Tibial nerve (tissue), 4 donors: Measurements from ENCODE around the gene CDC14B. TPM values are rescaled to one million over a fixed set of nuclear protein-coding genes. Genes with fewer than 3 reads are reported as not detected.
A peak's percentile ranks its signal among the peaks of the same experiment; 100 is the strongest.

Experiments
- DNase-seq, 2 donors: peaks; one replicate each; pipeline ENCODE4 v3.0.0-alpha.2; 2019; ENCODE audit warnings: low spot score in 2 of 2
- H3K27ac ChIP-seq, 4 donors: fragments of 200-600 bp; sonication (generic) in 3 of 4; one replicate each; pipeline ENCODE4 v1.5.1; 2017 to 2019; ENCODE audit warnings: mild to moderate bottlenecking in 1 of 4
- H3K27me3 ChIP-seq, 2 donors: fragments of 200-600 bp; sonication (generic) in 1 of 2; one replicate each; pipeline versions ENCODE4 v1.5.1 to v1.6.0; 2017 to 2019
- H3K36me3 ChIP-seq, 3 donors: fragments of 200-600 bp; sonication (generic); one replicate each; pipeline ENCODE4 v1.5.1; 2018 to 2019
- H3K4me1 ChIP-seq, 4 donors: fragments of 200-600 bp; sonication (generic) in 3 of 4; one replicate each; pipeline ENCODE4 v1.5.1; 2017 to 2019
- H3K4me3 ChIP-seq, 4 donors: fragments of 200-600 bp; sonication (generic) in 3 of 4; one replicate each; pipeline ENCODE4 v1.5.1; 2017 to 2019; ENCODE audit warnings: mild to moderate bottlenecking in 1 of 4, moderate library complexity in 1 of 4
- H3K9me3 ChIP-seq, 4 donors: fragments of 200-600 bp; sonication (generic) in 3 of 4; one replicate each; pipeline ENCODE4 v1.5.1; 2017 to 2019
- EP300 ChIP-seq, 2 donors: sonication (generic); formaldehyde crosslinking; IDR thresholded peaks; one replicate each; pipeline ENCODE4 v1.6.1; 2017; ENCODE audit warnings: antibody characterized with exemption in 2 of 2, mild to moderate bottlenecking in 1 of 2
- POLR2A ChIP-seq, 2 donors: fragments of 450-650 bp; IDR thresholded peaks; one replicate each; pipeline ENCODE4 v1.6.1; 2017; ENCODE audit warnings: antibody characterized with exemption in 2 of 2, mild to moderate bottlenecking in 2 of 2, moderate library complexity in 2 of 2
- WGBS, 2 donors: methylation state at CpG; one replicate each; pipeline ENCODE4 v1.1.5; 2018; 5-methylcytosine and 5-hydroxymethylcytosine counted together
- total RNA-seq, 4 donors: library from RNA; depleted of rRNA; stranded (reverse); fragments of >200 nt; gene quantifications; one replicate each; pipeline ENCODE4 v1.1.0, GENCODE V29; 2016
- TF ChIP-seq, protein P1 (sequence below), 5 experiments: fragments of 200-600 bp in 3 of 5; fragments of 450-650 bp in 2 of 5; sonication (generic) in 3 of 5; IDR thresholded peaks; one replicate each; pipeline ENCODE4 v1.5.1; 2016 to 2019; ENCODE audit warnings: antibody characterized with exemption in 5 of 5, mild to moderate bottlenecking in 3 of 5, moderate library complexity in 2 of 5

CDC14B gene
- total RNA-seq, 4 donors from 2014 or later, result 25.9 to 34.1 (median 27.6) TPM

DNA sequence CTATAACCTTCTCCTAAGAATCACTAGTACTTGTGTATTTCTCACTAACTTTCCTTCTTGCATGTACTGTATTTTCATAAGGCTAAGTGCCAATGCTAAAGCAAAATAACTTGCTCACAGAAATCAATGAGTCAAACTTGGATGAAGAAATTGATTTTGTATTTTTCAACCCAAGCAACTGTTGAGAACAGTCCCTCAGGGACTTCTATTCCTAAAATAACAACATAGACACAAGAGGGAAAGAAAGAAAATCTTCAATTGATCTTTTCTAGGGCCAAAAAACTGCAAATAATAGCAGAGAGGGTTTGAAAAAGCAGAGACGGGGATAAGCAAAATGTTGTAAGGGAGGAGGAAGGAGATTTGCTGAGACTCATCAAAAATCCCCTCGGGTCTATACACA lies 99.9 kb downstream of the CDC14B start:
- peak overlapping the region; percentile 8 to 88 (median 50) for H3K27ac ChIP-seq
- H3K27me3 ChIP-seq, result no peaks in the 10 kb centered on the region
- DNase-seq, result no peak
- no peaks in the 10 kb centered on the region for H3K9me3 ChIP-seq
- peaks cover 0 to 50% (median 13%) of the 10 kb centered on the region in 4 donors for H3K4me1 ChIP-seq
- peak in 1 of 2 donors; percentile 45 for TF ChIP-seq EP300 (IDR thresholded peaks at IDR 0.05)
- TF ChIP-seq, protein P1, sequence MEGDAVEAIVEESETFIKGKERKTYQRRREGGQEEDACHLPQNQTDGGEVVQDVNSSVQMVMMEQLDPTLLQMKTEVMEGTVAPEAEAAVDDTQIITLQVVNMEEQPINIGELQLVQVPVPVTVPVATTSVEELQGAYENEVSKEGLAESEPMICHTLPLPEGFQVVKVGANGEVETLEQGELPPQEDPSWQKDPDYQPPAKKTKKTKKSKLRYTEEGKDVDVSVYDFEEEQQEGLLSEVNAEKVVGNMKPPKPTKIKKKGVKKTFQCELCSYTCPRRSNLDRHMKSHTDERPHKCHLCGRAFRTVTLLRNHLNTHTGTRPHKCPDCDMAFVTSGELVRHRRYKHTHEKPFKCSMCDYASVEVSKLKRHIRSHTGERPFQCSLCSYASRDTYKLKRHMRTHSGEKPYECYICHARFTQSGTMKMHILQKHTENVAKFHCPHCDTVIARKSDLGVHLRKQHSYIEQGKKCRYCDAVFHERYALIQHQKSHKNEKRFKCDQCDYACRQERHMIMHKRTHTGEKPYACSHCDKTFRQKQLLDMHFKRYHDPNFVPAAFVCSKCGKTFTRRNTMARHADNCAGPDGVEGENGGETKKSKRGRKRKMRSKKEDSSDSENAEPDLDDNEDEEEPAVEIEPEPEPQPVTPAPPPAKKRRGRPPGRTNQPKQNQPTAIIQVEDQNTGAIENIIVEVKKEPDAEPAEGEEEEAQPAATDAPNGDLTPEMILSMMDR (IDR thresholded peaks at IDR 0.05), result no peak
- H3K4me3 ChIP-seq, result no peak overlapping the region
- H3K36me3 ChIP-seq, result peaks cover 0 to 29% (median 0%) of the 10 kb centered on the region in 3 donors
- WGBS, 2 donors, result 46 to 51% methylated on average over 2 of the region's 2 CpGs

DNA sequence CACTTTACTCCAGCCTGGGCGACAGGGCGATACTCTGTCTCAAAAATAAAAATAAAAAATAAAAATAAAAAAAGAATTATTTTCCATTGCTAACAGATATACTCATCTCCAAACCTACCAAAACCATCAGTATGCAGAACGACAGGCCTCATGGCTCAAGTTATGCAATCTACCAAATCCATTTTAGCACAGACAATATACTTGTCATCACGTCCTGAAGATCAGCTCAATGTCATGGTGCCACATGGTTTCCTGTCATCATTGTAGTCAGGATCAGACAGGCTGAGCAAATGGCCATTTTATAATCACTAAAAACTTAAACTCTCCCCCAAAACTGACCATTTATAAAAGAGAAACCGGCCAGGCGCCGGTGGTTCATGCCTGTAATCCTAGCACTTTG lies 100.5 kb downstream of the CDC14B start:
- TF ChIP-seq POLR2A (IDR thresholded peaks at IDR 0.05), result no peak
- no peak for TF ChIP-seq EP300 (IDR thresholded peaks at IDR 0.05)
- TF ChIP-seq, protein P1 (IDR thresholded peaks at IDR 0.05), result no peak
- Histone ChIP-seq H3K27ac (peak overlapping the region in 2 of 4 donors; percentile 19 to 88), H3K4me3 (no peak overlapping the region), H3K27me3 (no peaks in the 10 kb centered on the region), H3K4me1 (peaks cover 0 to 57% (median 17%) of the 10 kb centered on the region in 4 donors), H3K36me3 (peaks cover 0 to 29% (median 0%) of the 10 kb centered on the region in 3 donors), H3K9me3 (no peaks in the 10 kb centered on the region)
- 89 to 93% methylated on average over 7 of the region's 7 CpGs for WGBS, 2 donors
- DNase-seq, result no peak

DNA sequence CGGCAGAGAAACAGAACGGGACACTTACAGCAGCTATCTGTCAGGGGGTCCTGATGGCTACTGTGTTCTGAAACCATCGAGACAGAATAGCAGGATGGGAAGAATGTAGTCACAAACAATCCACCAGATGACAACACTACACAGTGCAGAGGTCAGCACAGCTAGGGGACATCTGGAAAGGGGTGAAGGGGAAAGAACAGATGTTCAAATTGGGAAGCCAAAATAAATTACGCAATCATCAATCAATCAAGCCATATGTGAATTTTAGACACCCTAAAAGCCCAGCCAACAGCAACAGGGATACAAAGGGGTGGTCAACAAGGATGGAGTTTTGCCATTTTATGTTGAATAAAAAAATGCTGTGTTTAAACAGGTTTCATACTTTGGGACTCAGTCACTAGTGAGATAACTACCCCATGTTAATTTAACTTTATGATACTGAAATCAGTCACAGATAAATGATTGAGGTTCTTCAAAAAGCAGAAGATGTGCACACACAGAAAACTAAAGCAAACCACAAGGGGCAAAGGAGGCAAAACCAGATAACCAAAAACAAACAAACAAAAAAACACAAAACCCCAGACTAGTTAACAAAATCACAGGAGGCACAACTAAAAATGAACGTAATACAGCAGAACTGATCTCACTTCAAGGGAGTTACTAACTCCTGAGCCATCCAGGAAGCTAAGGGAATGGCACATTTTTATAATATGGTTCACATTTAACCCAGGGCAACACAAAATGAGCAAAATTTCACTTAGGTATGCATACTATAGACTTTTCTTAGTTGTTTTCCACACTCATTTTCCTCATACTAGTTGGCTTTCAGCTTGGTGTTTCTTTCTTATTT lies 103.8 kb downstream of the CDC14B start:
- Histone ChIP-seq H3K27ac (peak overlapping the region; percentile 64 to 92 (median 78)), H3K9me3 (no peaks in the 10 kb centered on the region), H3K36me3 (peaks cover 0 to 22% (median 0%) of the 10 kb centered on the region in 3 donors), H3K27me3 (no peaks in the 10 kb centered on the region), H3K4me3 (peak overlapping the region in 1 of 4 donors; percentile 32), H3K4me1 (peaks cover 0 to 72% (median 25%) of the 10 kb centered on the region in 4 donors)
- TF ChIP-seq EP300 (IDR thresholded peaks at IDR 0.05), result peak in 1 of 2 donors; percentile 74
- TF ChIP-seq, protein P1 (IDR thresholded peaks at IDR 0.05), result no peak
- peak in 1 of 2 donors; percentile 36 for DNase-seq
- 32 to 33% methylated on average over 5 of the region's 5 CpGs for WGBS, 2 donors

DNA sequence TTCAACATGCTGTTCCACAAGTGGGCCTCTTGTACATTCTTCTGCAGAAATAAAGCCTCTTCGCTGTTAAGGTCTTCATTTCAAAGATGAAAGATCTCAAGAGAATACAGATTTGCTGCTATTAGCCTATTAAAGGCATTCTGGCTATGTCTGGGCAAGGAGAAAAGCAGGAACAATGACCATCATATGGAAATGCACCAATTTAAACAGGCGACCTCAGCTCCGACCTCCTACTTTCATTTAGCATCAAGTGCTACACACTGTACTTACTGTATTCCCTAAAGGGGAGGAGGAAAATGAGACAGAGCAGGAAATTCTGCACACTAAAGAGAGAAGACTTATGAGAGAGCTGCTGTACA lies 104.9 kb downstream of the CDC14B start:
- no peak for DNase-seq
- Histone ChIP-seq H3K4me3 (peak overlapping the region in 1 of 4 donors; percentile 32), H3K27me3 (no peaks in the 10 kb centered on the region), H3K9me3 (no peaks in the 10 kb centered on the region), H3K27ac (peak overlapping the region; percentile 64 to 92 (median 78)), H3K4me1 (peaks cover 0 to 72% (median 25%) of the 10 kb centered on the region in 4 donors), H3K36me3 (peaks cover 0 to 22% (median 0%) of the 10 kb centered on the region in 3 donors)
- 14 to 26% methylated on average over 3 of the region's 3 CpGs for WGBS, 2 donors
- TF ChIP-seq, protein P1 (IDR thresholded peaks at IDR 0.05), result no peak
- TF ChIP-seq POLR2A (IDR thresholded peaks at IDR 0.05) (no peak), EP300 (IDR thresholded peaks at IDR 0.05) (no peak)
